SH-SY5Y (cell line): ENCODE measurements around the gene LRRC59.

ENCODE experiments used
- GATA2 ChIP-seq: IDR thresholded peaks from 2 replicates; pipeline ENCODE4 v1.6.1; 2011; ENCODE audit warnings: mild to moderate bottlenecking, low read depth, low read length
- GATA3 ChIP-seq: IDR thresholded peaks from 2 replicates; pipeline ENCODE4 v1.6.1; 2011; ENCODE audit warnings: low read depth, mild to moderate bottlenecking, low read length, moderate library complexity

DNA sequence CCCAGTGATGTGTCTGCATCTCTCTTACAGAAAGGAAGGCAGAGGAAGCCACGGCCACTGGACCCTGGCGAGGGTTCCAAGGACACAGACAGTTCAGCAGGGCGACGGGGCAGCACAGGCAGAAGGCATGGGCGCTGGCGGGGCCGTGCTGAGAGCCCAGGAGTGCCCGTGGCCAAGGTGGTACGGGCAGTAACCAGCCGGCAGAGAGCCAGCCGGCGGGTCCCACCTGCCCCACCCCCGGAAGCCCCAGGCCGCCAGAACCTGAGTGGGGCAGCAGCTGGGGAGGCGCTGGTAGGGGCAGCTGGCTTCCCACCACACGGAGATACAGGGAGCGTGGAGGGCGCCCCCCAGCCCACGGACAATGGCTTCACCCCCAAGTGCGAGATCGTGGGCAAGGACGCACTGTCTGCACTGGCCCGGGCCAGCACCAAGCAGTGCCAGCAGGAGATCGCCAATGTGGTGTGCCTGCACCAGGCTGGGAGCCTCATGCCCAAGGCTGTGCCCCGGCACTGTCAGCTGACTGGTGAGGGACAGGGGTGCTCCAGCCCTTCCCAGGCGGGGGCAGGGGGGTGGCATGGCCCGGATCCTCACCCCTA lies 43.6 kb downstream of the LRRC59 start:
- TF ChIP-seq GATA2: no peak
- no peak for TF ChIP-seq GATA3
